Heart left ventricle (tissue), 16 donors: ENCODE measurements around the gene PADI6. TPM values are rescaled to one million over a fixed set of nuclear protein-coding genes. Genes with fewer than 3 reads are reported as not detected.

Experiments used
- ATAC-seq, 4 donors: fragments of 200-7000 bp; cut with Tn5 transposase; one replicate each; pipeline ENCODE4 v1.9.1; 2020 to 2022; ENCODE audit warnings: moderate library complexity in 4 of 4, mild to moderate bottlenecking in 3 of 4, moderate number of reproducible peaks in 1 of 4
- DNase-seq, 5 donors: peaks; one replicate each; pipeline ENCODE4 v3.0.0-alpha.2; 2020
- H3K27ac ChIP-seq, 12 donors: fragments of 200-600 bp; sonication (generic) in 4 of 12; one replicate each; pipeline versions ENCODE4 v1.5.0 to v1.8.0; 2016 to 2022; ENCODE audit warnings: mild to moderate bottlenecking in 2 of 12
- H3K27me3 ChIP-seq, 9 donors: fragments of 200-600 bp; sonication (generic) in 2 of 9; one replicate each; pipeline versions ENCODE4 v1.5.1 to v1.8.0; 2016 to 2022; ENCODE audit warnings: mild to moderate bottlenecking in 3 of 9
- H3K36me3 ChIP-seq, 9 donors: fragments of 200-600 bp; sonication (generic) in 2 of 9; one replicate each; pipeline versions ENCODE4 v1.5.0 to v1.8.0; 2018 to 2022; ENCODE audit warnings: mild to moderate bottlenecking in 2 of 9
- H3K4me1 ChIP-seq, 12 donors: fragments of 200-600 bp; sonication (generic) in 4 of 12; one replicate each; pipeline versions ENCODE4 v1.5.0 to v1.8.0; 2016 to 2022; ENCODE audit warnings: mild to moderate bottlenecking in 3 of 12
- H3K4me3 ChIP-seq, 12 donors: fragments of 200-600 bp; sonication (generic) in 4 of 12; one replicate each; pipeline versions ENCODE4 v1.5.0 to v1.8.0; 2017 to 2022; ENCODE audit warnings: mild to moderate bottlenecking in 9 of 12, moderate library complexity in 4 of 12
- H3K9me3 ChIP-seq, 12 donors: fragments of 200-600 bp; sonication (generic) in 4 of 12; one replicate each; pipeline versions ENCODE4 v1.5.0 to v1.8.0; 2016 to 2022; ENCODE audit warnings: mild to moderate bottlenecking in 1 of 12
- CTCF ChIP-seq, 12 donors: fragments of 200-600 bp; sonication (generic) in 4 of 12; IDR thresholded peaks; one replicate each; pipeline versions ENCODE4 v1.5.0 to v1.8.0; 2018 to 2022; ENCODE audit warnings: antibody characterized with exemption in 12 of 12, mild to moderate bottlenecking in 5 of 12
- POLR2A ChIP-seq, 2 donors: fragments of 450-650 bp; IDR thresholded peaks; one replicate each; pipeline ENCODE4 v1.6.1; 2017; ENCODE audit warnings: antibody characterized with exemption in 2 of 2, mild to moderate bottlenecking in 2 of 2, moderate library complexity in 2 of 2
- WGBS, 4 donors: extraction: QIAGEN DNeasy Blood & Tissue Kit in 2 of 4; methylation state at CpG; one replicate each; pipeline versions ENCODE4 v1.1.5 to v1.1.7; 2013 to 2018; 5-methylcytosine and 5-hydroxymethylcytosine counted together
- intact Hi-C, 10 donors: fragments of 100-400 bp; cut with DNase I; formaldehyde crosslinking; loops; one replicate each; pipeline versions ENCODE4 v1.11.1 to v1.14.2; 2022
- polyA plus RNA-seq, 2 donors: library from polyadenylated mRNA; stranded (reverse); fragments of 200-250 nt; gene quantifications; one replicate each; pipeline ENCODE4 v1.2.3, GENCODE V29; 2013
- total RNA-seq, 9 donors: library from RNA; depleted of rRNA in 2 of 9; stranded (reverse); fragments of >200 nt in 2 of 9; fragmentation: NEBNext Ultra II Directional in 3 of 9; extraction: Animal tissue kit (Norgen Biotek cat#: 25700) in 3 of 9; gene quantifications; one replicate each; pipeline versions ENCODE4 v1.1.0 to v1.2.4, GENCODE V29; 2016 to 2023
- donor health status: ischemic (EF 13 %, LVEDD 7.1; RV severe dilation, severe dysfunction).
- donor health status: healthy with polysubstance abuse.
- donor health status: DM: no; HTN: yes; CAD: no.
- donor health status: DM: no; HTN: no; CAD: no.
- donor health status: ischemic (EF 25% LVEDD 6.9; RV normal size, moderate dysfunction).
- donor health status: ischemic (EF 25% LVEDD 5.7; RV mildly dilated, moderate dysfunction).
- donor health status: healthy.
- donor health status: DM: yes; HTN: yes; CAD: no.
- donor health status: ischemic (EF 35%, LVEDD 5.7; RV mildly dilated, moderate dysfunction).
- donor health status: nonischemic (EF 11% LVEDD 7.7; RV severe dilation, severe dysfunction).
- donor health status: DM: yes; HTN: yes; CAD: no.
- donor health status: PGD.
- donor health status: ischemic (EF 29% LVEDD 5.4; RV normal size, mild dysfunction).
- donor health status: nonischemic (EF 23%, LVEDD 6.1; RV moderate dilation, normal function).

The PADI6 gene
- total and polyA plus RNA-seq, 11 donors, result not detected

DNA sequence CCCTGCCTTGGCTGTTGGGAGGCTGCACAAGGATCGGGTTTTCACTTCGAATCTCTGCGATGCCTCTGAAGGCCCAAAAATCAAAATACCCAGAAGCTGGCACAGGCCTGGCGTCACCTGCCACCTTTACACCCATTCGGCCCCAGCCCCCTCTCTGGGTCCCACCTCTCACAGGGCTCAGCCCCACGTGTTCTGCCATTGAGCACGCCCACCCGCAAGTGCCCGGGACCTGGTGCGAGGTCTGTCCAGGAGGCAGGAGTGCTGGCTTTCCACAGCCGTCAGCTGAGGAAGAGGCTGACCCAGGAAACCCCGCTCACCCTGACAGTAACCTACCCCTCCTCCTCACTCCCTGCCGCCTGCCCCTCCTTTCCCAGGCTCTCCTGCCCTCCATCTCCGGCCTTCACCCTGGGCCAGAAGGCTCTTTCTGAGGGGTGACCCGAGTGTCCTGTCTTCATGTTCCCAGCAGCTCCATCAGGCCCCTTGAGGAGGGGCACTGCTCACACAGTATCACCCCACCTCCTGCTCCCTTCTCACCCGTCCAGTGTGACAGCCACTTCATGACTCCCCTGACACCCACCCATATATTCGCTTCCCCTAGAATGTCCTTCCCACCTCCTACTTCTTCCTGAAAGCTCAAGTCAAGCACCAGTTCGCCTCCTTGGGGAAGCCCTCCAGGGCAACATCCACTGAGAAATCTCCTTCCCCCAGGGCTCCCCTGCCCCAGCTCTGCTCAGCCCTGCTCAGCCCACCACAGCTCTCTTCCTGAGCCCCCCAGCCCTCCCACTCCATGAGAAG lies 54.0 kb downstream of the PADI6 start:
- Histone ChIP-seq H3K4me3 (no peak overlapping the region), H3K9me3 (no peaks in the 10 kb centered on the region), H3K27ac (no peak overlapping the region), H3K27me3 (no peaks in the 10 kb centered on the region), H3K4me1 (peaks cover 0 to 27% (median 13%) of the 10 kb centered on the region in 12 donors), H3K36me3 (peaks cover 0 to 87% (median 53%) of the 10 kb centered on the region in 9 donors)
- DNase-seq (peak in 1 of 5 donors; percentile 33), ATAC-seq (no peak)
- intact Hi-C loops, result loop anchor here in 7 of 10 donors (10.0 kb wide), 2 partner anchors 179 to 189 kb away; no protein-coding TSS in a partner anchor
- WGBS, 4 donors, result 83 to 92% (median 91%) methylated on average over 18 of the region's 18 CpGs
- no peak for TF ChIP-seq CTCF (IDR thresholded peaks at IDR 0.05)

- DNase-seq, result peak in 4 of 5 donors; percentile 39 to 50 (median 44)
- H3K4me3 ChIP-seq, result no peak overlapping the region
- peaks cover 0 to 28% (median 12%) of the 10 kb centered on the region in 12 donors for H3K4me1 ChIP-seq
- no peaks in the 10 kb centered on the region for H3K27me3 ChIP-seq
- intact Hi-C loops, result loop anchor here in 7 of 10 donors (10.0 kb wide), 2 partner anchors 177 to 187 kb away; no protein-coding TSS in a partner anchor
- no peaks in the 10 kb centered on the region for H3K9me3 ChIP-seq
- TF ChIP-seq POLR2A (IDR thresholded peaks at IDR 0.05) (no peak), CTCF (IDR thresholded peaks at IDR 0.05) (no peak)
- H3K36me3 ChIP-seq, result peaks cover 0 to 74% (median 45%) of the 10 kb centered on the region in 9 donors
- no peak overlapping the region for H3K27ac ChIP-seq
- ATAC-seq, result no peak
- 84 to 91% (median 86%) methylated on average over 12 to 21 of the region's 21 CpGs for WGBS, 4 donors
These were observed 56.0 kb downstream of the PADI6 start for GRCh38 chr1:17427696-17428660.

GRCh38 chr1:17429183-17429582 lies 57.2 kb downstream of the PADI6 start:
- Histone ChIP-seq H3K4me3 (no peak overlapping the region), H3K27me3 (no peaks in the 10 kb centered on the region), H3K36me3 (peaks cover 0 to 74% (median 45%) of the 10 kb centered on the region in 9 donors), H3K9me3 (no peaks in the 10 kb centered on the region), H3K4me1 (peaks cover 0 to 35% (median 3%) of the 10 kb centered on the region in 12 donors), H3K27ac (no peak overlapping the region)
- intact Hi-C loops, result loop anchor here in 7 of 10 donors (10.0 kb wide), 2 partner anchors 176 to 186 kb away; no protein-coding TSS in a partner anchor
- TF ChIP-seq CTCF (IDR thresholded peaks at IDR 0.05) (no peak), POLR2A (IDR thresholded peaks at IDR 0.05) (no peak)
- no peak for DNase-seq
- 93 to 97% (median 95%) methylated on average over 9 of the region's 9 CpGs for WGBS, 4 donors
- ATAC-seq, result no peak
